Upper lobe of left lung (tissue), 6 donors: ENCODE measurements around the gene FANCC. TPM values are rescaled to one million over a fixed set of nuclear protein-coding genes. Genes with fewer than 3 reads are reported as not detected.

ENCODE experiments used
- ATAC-seq, 2 donors: fragments of 200-7000 bp; cut with Tn5 transposase; one replicate each; pipeline ENCODE4 v1.9.1; 2022; ENCODE audit warnings: mild to moderate bottlenecking in 2 of 2, moderate library complexity in 2 of 2; ENCODE audit not compliant: low FRiP score in 2 of 2
- DNase-seq, 2 donors: peaks; one replicate each; pipeline ENCODE4 v3.0.0-alpha.2; 2019 to 2020
- H3K27ac ChIP-seq, 4 donors: fragments of 200-600 bp; sonication (generic); one replicate each; pipeline ENCODE4 v1.5.1; 2016 to 2019
- H3K27me3 ChIP-seq, 4 donors: fragments of 200-600 bp; sonication (generic); one replicate each; pipeline ENCODE4 v1.5.1; 2017 to 2019
- H3K36me3 ChIP-seq, 4 donors: fragments of 200-600 bp; sonication (generic); one replicate each; pipeline ENCODE4 v1.5.1; 2016 to 2019
- H3K4me1 ChIP-seq, 4 donors: fragments of 200-600 bp; sonication (generic); one replicate each; pipeline ENCODE4 v1.5.1; 2018 to 2019
- H3K4me3 ChIP-seq, 4 donors: fragments of 200-600 bp; sonication (generic); one replicate each; pipeline ENCODE4 v1.5.1; 2017 to 2019; ENCODE audit warnings: mild to moderate bottlenecking in 2 of 4, moderate library complexity in 1 of 4
- H3K9me3 ChIP-seq, 4 donors: fragments of 200-600 bp; sonication (generic); one replicate each; pipeline ENCODE4 v1.5.1; 2018 to 2019
- EP300 ChIP-seq, 4 donors: sonication (generic); formaldehyde crosslinking; IDR thresholded peaks; one replicate each; pipeline ENCODE4 v1.5.1; 2017; ENCODE audit warnings: antibody characterized with exemption in 4 of 4, control low read depth in 2 of 4
- POLR2A ChIP-seq, 4 donors: fragments of 450-650 bp; IDR thresholded peaks; one replicate each; pipeline ENCODE4 v1.5.1; 2016 to 2017; ENCODE audit warnings: antibody characterized with exemption in 4 of 4, mild to moderate bottlenecking in 2 of 4
- POLR2AphosphoS5 ChIP-seq, 2 donors: sonication (generic); formaldehyde crosslinking; IDR thresholded peaks; one replicate each; pipeline ENCODE4 v1.5.1; 2017; ENCODE audit warnings: antibody characterized with exemption in 2 of 2
- WGBS, 2 donors: methylation state at CpG; one replicate each; pipeline ENCODE4 v1.1.5; 2017 to 2018; 5-methylcytosine and 5-hydroxymethylcytosine counted together
- total RNA-seq, 6 donors: library from RNA; depleted of rRNA in 4 of 6; stranded (reverse); fragments of >200 nt in 4 of 6; gene quantifications; one replicate each; pipeline versions ENCODE4 v1.1.0 to v1.2.1, GENCODE V29; 2016 to 2021
- TF ChIP-seq, protein P1 (sequence below), 6 experiments: fragments of 450-650 bp in 4 of 6; fragments of 200-600 bp in 2 of 6; sonication (generic) in 2 of 6; IDR thresholded peaks; one replicate each; pipeline ENCODE4 v1.5.1; 2016 to 2019; ENCODE audit warnings: antibody characterized with exemption in 6 of 6
- donor health status: DM: no; HTN: no; CAD: no; lungs with moderate emphysema.
- donor health status: DM: no; HTN: yes; CAD: no; lungs with severe emphysema.

Gene FANCC
- total RNA-seq, 6 donors from 2014 or later = 6.7 to 27.2 (median 10.8) TPM

DNA sequence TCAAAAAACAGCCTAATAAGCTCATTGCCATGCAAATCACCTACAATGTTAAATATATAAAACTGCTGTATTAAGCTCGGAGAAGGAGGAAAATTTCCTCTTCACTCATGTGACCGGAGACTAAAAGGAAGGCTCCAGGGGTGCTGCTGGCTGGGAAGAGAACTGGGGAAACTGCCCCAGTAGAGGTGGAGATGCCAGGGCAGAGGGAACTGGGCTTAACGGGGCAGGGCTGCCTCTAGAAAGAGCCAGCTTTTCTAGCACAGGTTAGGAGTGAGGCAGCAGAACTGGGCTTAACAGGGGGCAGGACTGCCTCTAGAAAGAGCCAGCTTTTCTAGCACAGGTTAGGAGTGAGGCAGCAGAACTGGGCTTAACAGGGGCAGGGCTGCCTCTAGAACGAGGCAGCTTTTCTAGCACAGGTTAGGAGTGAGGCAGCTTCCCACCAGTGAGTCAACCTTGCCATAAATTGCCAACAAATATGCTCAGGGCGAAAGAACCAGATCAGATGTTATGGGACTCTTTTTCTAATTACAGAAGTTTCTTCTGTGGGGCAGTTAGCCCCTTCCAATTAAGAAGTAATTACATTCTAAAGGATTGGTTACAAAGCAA is 115.3 kb downstream of the FANCC start:
- no peak overlapping the region for H3K27ac ChIP-seq
- 92 to 94% methylated on average over 5 of the region's 5 CpGs for WGBS, 2 donors
- no peaks in the 10 kb centered on the region for H3K27me3 ChIP-seq
- DNase-seq (no peak), ATAC-seq (no peak)
- H3K4me1 ChIP-seq = no peaks in the 10 kb centered on the region
- no peaks in the 10 kb centered on the region for H3K36me3 ChIP-seq
- H3K9me3 ChIP-seq = no peaks in the 10 kb centered on the region
- H3K4me3 ChIP-seq = no peak overlapping the region
- TF ChIP-seq POLR2A (IDR thresholded peaks at IDR 0.05) (no peak), POLR2AphosphoS5 (IDR thresholded peaks at IDR 0.05) (no peak), EP300 (IDR thresholded peaks at IDR 0.05) (no peak)
- TF ChIP-seq, protein P1, sequence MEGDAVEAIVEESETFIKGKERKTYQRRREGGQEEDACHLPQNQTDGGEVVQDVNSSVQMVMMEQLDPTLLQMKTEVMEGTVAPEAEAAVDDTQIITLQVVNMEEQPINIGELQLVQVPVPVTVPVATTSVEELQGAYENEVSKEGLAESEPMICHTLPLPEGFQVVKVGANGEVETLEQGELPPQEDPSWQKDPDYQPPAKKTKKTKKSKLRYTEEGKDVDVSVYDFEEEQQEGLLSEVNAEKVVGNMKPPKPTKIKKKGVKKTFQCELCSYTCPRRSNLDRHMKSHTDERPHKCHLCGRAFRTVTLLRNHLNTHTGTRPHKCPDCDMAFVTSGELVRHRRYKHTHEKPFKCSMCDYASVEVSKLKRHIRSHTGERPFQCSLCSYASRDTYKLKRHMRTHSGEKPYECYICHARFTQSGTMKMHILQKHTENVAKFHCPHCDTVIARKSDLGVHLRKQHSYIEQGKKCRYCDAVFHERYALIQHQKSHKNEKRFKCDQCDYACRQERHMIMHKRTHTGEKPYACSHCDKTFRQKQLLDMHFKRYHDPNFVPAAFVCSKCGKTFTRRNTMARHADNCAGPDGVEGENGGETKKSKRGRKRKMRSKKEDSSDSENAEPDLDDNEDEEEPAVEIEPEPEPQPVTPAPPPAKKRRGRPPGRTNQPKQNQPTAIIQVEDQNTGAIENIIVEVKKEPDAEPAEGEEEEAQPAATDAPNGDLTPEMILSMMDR (IDR thresholded peaks at IDR 0.05) = no peak

DNA sequence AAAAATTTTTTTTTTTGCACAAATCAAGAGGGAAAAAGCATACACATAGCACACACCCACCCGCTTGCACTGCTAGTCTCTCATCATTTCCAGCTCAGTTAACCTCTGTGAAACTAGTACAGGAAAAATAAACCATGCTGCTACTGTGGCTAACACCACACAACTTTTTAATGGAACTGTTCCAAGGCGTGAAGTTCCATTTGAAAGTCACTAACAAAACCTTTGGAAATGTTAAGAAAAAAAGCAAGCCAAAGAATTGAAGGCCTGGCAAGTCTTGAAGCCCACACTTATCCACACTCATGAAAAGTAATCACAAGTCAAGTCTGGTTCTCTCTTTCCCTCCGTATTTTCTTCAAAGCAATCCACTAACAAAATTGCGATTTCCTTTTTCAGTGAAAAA is 116.3 kb downstream of the FANCC start:
- Histone ChIP-seq H3K4me1 (no peaks in the 10 kb centered on the region), H3K9me3 (no peaks in the 10 kb centered on the region), H3K4me3 (no peak overlapping the region), H3K27me3 (no peaks in the 10 kb centered on the region), H3K36me3 (no peaks in the 10 kb centered on the region), H3K27ac (no peak overlapping the region)
- no peak for TF ChIP-seq EP300 (IDR thresholded peaks at IDR 0.05)
- no peak for DNase-seq
- no peak for ATAC-seq
- 83 to 87% methylated on average over 4 of the region's 4 CpGs for WGBS, 2 donors

DNA sequence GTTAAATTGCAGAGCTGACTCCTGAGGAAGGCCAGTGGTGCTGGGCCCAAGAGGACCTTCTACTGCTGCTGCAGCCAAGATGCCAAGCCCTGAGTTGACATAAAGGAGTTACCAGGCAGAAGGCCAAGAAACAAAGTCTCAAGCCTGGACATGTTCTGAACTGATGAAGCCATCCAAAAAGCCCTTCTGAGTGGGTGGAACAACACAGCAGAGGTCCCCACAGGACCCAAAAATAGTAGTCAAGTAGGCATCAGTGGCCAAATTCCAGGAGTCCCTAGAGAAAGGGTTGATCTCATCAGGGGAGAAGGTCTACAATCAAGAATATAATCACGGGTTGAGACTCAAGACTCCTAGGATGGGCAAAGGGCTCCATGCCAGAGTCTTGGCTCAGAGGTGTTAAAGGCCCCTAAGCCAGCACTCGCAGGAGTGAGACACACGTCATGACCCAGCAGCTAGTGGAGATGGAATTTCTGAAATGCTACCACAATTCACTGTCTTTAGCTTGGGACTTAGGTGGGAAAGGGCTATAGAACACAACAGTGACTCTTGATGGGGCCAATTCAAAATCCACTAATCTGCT is 119.7 kb downstream of the FANCC start:
- Histone ChIP-seq H3K27me3 (no peaks in the 10 kb centered on the region), H3K36me3 (no peaks in the 10 kb centered on the region), H3K9me3 (no peaks in the 10 kb centered on the region), H3K4me1 (no peaks in the 10 kb centered on the region), H3K27ac (no peak overlapping the region), H3K4me3 (no peak overlapping the region)
- WGBS, 2 donors = 47 to 77% methylated on average over 3 of the region's 3 CpGs
- TF ChIP-seq EP300 (IDR thresholded peaks at IDR 0.05) = no peak
- TF ChIP-seq POLR2AphosphoS5 (IDR thresholded peaks at IDR 0.05) = no peak
- no peak for TF ChIP-seq POLR2A (IDR thresholded peaks at IDR 0.05)
- TF ChIP-seq, protein P1 (IDR thresholded peaks at IDR 0.05) = no peak
- ATAC-seq (no peak), DNase-seq (no peak)

DNA sequence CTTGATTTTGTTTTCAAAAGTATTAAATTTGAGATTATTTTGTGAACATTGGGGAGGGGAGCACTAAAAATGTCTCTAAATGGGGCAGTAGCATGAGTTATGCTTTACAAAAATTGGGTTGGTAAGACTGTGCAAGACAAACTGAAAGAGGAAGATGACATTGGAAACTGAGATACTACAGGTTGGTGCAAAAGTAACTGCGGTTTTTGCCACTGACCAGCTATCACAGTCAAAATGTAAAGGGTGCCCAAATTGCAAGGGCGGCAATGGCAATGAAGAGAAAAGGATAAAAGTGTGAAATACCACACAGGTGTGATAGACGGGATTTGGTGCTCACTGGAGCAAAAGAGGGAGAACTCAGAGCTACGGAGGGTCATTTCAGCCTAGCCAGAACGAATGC is 124.0 kb downstream of the FANCC start:
- H3K4me3 ChIP-seq = no peak overlapping the region
- peaks cover 10 to 20% (median 17%) of the 10 kb centered on the region in 4 donors for H3K4me1 ChIP-seq
- no peaks in the 10 kb centered on the region for H3K36me3 ChIP-seq
- no peak for TF ChIP-seq POLR2AphosphoS5 (IDR thresholded peaks at IDR 0.05)
- TF ChIP-seq, protein P1 (IDR thresholded peaks at IDR 0.05) = no peak
- no peak for TF ChIP-seq POLR2A (IDR thresholded peaks at IDR 0.05)
- TF ChIP-seq EP300 (IDR thresholded peaks at IDR 0.05) = no peak
- H3K27me3 ChIP-seq = no peaks in the 10 kb centered on the region
- H3K27ac ChIP-seq = no peak overlapping the region
- 91 to 97% methylated on average over 5 of the region's 5 CpGs for WGBS, 2 donors
- H3K9me3 ChIP-seq = no peaks in the 10 kb centered on the region
- DNase-seq (no peak), ATAC-seq (no peak)

DNA sequence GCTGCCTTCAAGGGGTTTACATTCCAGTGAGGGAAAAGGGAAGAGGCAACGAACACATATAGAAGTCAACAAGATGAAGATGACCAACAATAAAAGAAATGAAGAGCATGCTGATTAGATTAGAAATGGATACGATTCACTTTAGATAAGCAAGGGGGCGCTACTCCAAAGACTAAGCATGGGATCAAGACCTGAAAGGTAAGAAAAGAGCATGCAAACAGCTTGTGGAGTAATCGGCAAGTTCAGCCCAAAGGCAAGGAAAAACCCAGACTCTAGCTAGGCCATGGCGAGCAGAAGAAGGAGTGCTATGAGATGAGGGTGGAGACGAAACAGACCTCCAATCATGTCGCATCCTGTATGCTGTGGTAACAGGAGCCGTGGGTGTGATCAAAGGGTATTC is 124.4 kb downstream of the FANCC start:
- Histone ChIP-seq H3K4me3 (no peak overlapping the region), H3K27ac (no peak overlapping the region), H3K36me3 (no peaks in the 10 kb centered on the region), H3K27me3 (no peaks in the 10 kb centered on the region), H3K4me1 (peaks cover 11 to 24% (median 21%) of the 10 kb centered on the region in 4 donors), H3K9me3 (no peaks in the 10 kb centered on the region)
- TF ChIP-seq, protein P1 (IDR thresholded peaks at IDR 0.05) = no peak
- TF ChIP-seq POLR2AphosphoS5 (IDR thresholded peaks at IDR 0.05) (no peak), POLR2A (IDR thresholded peaks at IDR 0.05) (no peak), EP300 (IDR thresholded peaks at IDR 0.05) (no peak)
- ATAC-seq = no peak
- 89 to 95% methylated on average over 8 of the region's 8 CpGs for WGBS, 2 donors
- DNase-seq = no peak
